PFSK-1 (cell line): Measurements from ENCODE around the gene VWA3B.

Experiments used
- FOXP2 ChIP-seq: optimal IDR thresholded peaks from 2 replicates; pipeline ENCODE3; 2011; ENCODE audit warnings: borderline replicate concordance, control low read depth, inconsistent platforms; ENCODE audit not compliant: insufficient read depth; ENCODE audit errors: extremely low read length, extremely low read depth
- POLR2AphosphoS5 ChIP-seq: IDR thresholded peaks from 2 replicates; pipeline ENCODE4 v1.6.1; 2012; ENCODE audit warnings: low read depth, mild to moderate bottlenecking, control low read depth, low read length, moderate library complexity
- SIN3A ChIP-seq: IDR thresholded peaks from 2 replicates; pipeline ENCODE4 v1.6.1; 2012; ENCODE audit warnings: mild to moderate bottlenecking, low read length, moderate library complexity, borderline replicate concordance; ENCODE audit not compliant: insufficient read depth
- TAF1 ChIP-seq: IDR thresholded peaks from 2 replicates; pipeline ENCODE4 v1.6.1; 2012; ENCODE audit warnings: low read length, control low read depth, borderline replicate concordance; ENCODE audit not compliant: insufficient read depth
- TF ChIP-seq, protein P1 (sequence below), 2 experiments: IDR thresholded peaks; 2 replicates each; pipeline versions ENCODE4 v1.6.1 to v1.8.0; 2011 to 2012; ENCODE audit warnings: low read depth in 2 of 2, low read length in 2 of 2, control low read depth in 1 of 2, inconsistent platforms in 1 of 2, mild to moderate bottlenecking in 1 of 2, moderate library complexity in 1 of 2; ENCODE audit not compliant: insufficient read depth in 1 of 2

Gene VWA3B

GRCh38 chr2:98084151-98084868 lies 2.7 kb upstream of the VWA3B start:
- TF ChIP-seq TAF1: no peak

GRCh38 chr2:98084869-98085238 lies 2.1 kb upstream of the VWA3B start:
- TF ChIP-seq FOXP2: no peak
- TF ChIP-seq, protein P1, sequence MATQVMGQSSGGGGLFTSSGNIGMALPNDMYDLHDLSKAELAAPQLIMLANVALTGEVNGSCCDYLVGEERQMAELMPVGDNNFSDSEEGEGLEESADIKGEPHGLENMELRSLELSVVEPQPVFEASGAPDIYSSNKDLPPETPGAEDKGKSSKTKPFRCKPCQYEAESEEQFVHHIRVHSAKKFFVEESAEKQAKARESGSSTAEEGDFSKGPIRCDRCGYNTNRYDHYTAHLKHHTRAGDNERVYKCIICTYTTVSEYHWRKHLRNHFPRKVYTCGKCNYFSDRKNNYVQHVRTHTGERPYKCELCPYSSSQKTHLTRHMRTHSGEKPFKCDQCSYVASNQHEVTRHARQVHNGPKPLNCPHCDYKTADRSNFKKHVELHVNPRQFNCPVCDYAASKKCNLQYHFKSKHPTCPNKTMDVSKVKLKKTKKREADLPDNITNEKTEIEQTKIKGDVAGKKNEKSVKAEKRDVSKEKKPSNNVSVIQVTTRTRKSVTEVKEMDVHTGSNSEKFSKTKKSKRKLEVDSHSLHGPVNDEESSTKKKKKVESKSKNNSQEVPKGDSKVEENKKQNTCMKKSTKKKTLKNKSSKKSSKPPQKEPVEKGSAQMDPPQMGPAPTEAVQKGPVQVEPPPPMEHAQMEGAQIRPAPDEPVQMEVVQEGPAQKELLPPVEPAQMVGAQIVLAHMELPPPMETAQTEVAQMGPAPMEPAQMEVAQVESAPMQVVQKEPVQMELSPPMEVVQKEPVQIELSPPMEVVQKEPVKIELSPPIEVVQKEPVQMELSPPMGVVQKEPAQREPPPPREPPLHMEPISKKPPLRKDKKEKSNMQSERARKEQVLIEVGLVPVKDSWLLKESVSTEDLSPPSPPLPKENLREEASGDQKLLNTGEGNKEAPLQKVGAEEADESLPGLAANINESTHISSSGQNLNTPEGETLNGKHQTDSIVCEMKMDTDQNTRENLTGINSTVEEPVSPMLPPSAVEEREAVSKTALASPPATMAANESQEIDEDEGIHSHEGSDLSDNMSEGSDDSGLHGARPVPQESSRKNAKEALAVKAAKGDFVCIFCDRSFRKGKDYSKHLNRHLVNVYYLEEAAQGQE (IDR thresholded peaks at IDR 0.05; ENCODE audit: insufficient read depth in 1 of 2, low read depth in 2 of 2, low read length in 2 of 2): no peak
- no peak for TF ChIP-seq SIN3A
- no peak for TF ChIP-seq POLR2AphosphoS5
- no peak for TF ChIP-seq TAF1

DNA sequence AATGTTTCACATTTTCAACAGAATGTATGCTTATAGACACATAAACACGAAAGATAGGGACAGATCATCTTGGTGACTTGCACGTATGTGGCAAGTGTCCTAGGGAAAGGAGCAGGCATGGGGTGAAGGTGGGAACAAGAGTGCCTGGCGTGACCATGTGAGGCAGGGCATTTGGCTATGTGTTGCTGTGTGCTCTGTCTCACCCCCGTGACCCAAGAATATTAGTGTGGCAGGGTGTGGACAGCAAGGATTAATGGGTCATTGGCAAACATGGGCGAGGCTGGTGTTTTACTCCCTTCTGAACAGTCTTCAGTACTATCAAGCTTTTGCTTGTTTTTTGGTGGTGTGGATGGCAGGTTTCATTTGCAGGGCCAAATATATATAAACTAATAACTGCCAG lies 1.3 kb upstream of the VWA3B start:
- TF ChIP-seq FOXP2 (no peak), SIN3A (no peak), POLR2AphosphoS5 (no peak), TAF1 (no peak)
- TF ChIP-seq, protein P1 (IDR thresholded peaks at IDR 0.05; ENCODE audit: insufficient read depth in 1 of 2, low read depth in 2 of 2, low read length in 2 of 2): no peak

DNA sequence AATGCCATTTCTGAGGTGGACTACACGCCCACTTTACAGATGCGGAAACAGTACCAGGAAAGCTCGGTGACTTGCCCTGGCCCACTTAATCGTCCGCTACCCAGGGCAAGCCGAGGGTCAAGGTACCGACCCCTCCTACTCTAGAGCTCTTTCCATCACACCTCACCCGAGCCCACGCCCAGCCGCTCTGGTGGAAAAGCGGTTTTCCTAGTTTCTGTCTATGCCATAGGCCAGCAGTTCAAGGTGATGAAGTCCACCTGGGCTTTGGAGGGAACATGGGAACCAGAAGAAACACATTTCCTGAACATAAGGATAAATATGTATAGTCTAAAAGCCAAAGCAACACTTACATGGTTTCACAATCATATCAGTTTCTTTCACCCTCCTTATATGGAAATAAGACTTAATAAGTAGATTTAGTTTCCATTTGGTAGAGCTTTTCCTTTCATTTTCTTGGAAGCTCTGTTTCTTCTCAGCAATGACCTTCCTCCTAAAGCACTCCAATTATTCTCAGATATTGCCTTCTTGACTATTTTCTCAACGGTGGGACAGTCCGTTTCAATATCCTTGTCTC lies 567 bp downstream of the VWA3B start:
- TF ChIP-seq TAF1: no peak
- TF ChIP-seq FOXP2: no peak

GRCh38 chr2:98088261-98088660 lies 1.3 kb downstream of the VWA3B start:
- TF ChIP-seq SIN3A (no peak), TAF1 (no peak), POLR2AphosphoS5 (no peak), FOXP2 (no peak)
- TF ChIP-seq, protein P1 (IDR thresholded peaks at IDR 0.05; ENCODE audit: insufficient read depth in 1 of 2, low read depth in 2 of 2, low read length in 2 of 2): no peak

GRCh38 chr2:98089941-98090340 lies 3.0 kb downstream of the VWA3B start:
- TF ChIP-seq FOXP2 (no peak), TAF1 (no peak)
